Smooth muscle cell of trachea (primary cell): ENCODE data around the gene ILDR2. TPM values are rescaled to one million over a fixed set of nuclear protein-coding genes. Genes with fewer than 3 reads are reported as not detected.

Experiments
- total RNA-seq: library from RNA; depleted of rRNA; stranded (reverse); fragments of >200 nt; gene quantifications from 2 replicates; pipeline ENCODE4 v1.2.1, GENCODE V29; 2014

The ILDR2 gene, protein sequence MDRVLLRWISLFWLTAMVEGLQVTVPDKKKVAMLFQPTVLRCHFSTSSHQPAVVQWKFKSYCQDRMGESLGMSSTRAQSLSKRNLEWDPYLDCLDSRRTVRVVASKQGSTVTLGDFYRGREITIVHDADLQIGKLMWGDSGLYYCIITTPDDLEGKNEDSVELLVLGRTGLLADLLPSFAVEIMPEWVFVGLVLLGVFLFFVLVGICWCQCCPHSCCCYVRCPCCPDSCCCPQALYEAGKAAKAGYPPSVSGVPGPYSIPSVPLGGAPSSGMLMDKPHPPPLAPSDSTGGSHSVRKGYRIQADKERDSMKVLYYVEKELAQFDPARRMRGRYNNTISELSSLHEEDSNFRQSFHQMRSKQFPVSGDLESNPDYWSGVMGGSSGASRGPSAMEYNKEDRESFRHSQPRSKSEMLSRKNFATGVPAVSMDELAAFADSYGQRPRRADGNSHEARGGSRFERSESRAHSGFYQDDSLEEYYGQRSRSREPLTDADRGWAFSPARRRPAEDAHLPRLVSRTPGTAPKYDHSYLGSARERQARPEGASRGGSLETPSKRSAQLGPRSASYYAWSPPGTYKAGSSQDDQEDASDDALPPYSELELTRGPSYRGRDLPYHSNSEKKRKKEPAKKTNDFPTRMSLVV
- total RNA-seq = under 0.01 and 0.17 TPM in 2 replicates

DNA sequence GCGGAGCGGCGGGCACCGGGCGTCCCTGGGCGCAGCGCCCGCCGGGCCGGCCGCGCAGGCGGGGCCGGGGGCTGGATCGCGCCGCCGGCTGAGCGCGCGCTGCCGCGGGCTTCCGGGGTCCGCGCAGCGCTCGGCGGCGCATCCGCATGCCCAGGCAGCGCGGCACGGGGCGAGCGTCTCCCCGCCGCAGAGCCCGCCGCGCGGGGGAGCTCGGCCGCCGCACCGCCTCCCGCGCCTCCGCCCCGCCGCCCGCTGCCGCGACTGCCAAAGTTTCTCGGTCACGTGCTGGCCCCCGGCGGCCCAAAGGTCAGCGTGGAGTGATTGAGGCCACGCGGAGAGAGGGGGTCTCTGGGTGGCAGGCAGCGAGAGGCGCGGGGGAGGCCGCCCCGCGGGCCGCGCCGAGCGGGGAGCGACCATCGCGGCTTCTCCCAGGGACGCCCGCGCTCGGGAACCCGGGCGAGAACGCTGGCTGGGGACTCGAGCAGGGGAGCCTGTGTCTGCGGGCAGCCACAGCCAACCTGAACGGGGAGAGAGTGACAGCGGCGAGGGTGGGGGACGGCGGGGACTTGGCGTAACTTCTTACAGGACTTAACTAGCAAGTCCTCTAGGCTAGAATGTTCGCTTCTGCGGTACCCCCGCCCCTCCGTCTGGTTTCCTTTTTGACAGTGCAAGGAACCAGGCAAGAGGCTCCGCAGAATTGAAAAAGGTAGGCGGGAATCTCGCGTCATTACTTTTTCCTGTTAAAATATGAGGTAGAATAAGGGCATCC is at the start of gene ILDR2:
TSS of gene ILDR2 (minus strand) at position 180 of the 769 bp plus-strand sequence. CDS start 272 bp downstream, outside the sequence.

GRCh38 chr1:166988974-166989515 is 13.7 kb upstream of the ILDR2 start, which contains the start of gene MAEL:
Gene MAEL (plus strand): TSS chr1:166989280. CDS start chr1:166989353, 73 bp downstream.

DNA sequence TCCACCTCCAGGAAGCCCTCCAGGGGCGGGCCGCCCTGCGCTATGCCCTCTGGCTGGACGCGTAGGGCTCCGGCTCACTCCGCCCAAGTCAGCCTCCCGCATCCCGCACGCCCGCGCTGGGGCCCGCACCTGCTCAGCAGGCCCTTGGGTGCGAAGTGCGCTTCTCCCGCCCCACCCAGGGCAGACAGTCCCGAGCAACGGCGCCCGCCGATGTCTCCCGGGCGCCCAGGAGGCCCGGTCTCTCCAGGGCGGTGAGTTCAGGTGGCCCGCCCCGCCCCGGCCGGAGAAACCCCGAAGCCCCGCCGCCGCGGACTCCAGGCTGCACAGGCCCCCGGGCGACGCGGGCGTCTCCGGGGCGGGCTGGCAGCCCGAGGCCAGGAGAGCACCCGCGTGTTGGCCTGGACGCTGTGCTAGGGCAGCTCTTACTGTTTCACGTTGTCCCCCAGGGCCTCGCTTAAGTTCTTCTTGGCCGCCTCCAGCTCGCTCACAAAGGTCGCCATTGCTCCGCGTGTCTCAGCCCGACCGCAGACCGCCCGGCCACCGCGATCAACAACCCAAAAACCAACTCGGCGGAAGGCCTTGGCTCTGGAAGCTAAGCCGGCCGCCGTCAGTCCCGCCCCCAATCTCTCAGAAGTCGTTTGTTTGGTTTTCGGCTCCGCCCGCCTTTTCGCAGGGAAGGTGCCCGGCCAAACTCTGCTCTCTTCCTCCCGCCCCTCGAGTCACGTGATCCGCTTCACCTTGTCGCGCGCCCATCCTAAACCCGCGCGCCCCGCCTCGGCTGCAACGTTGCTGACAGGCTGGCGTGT is 99.4 kb downstream of the ILDR2 start, which contains the start of gene TADA1:
TSS of gene TADA1 (minus strand) at position 531 of the 806 bp plus-strand sequence. CDS start at position 500, 31 bp downstream.

Other genes starting within 250 kb of the ILDR2 start
- 19.5 and 23.8 TPM in 2 replicates for gene POGK, start 136.1 kb downstream of the ILDR2 start, total RNA-seq
- gene TADA1, start 99.3 kb downstream of the ILDR2 start, total RNA-seq = 10.6 and 11.5 TPM in 2 replicates
- not detected in 2 replicates for gene MAEL, start 13.7 kb upstream of the ILDR2 start, total RNA-seq
- gene GPA33, start 114.8 kb upstream of the ILDR2 start, total RNA-seq = not detected in 2 replicates
- not detected in 2 replicates for gene STYXL2, start 118.5 kb upstream of the ILDR2 start, total RNA-seq
- gene POU2F1, start 245.3 kb upstream of the ILDR2 start, total RNA-seq = 2.5 and 4.4 TPM in 2 replicates